HEK293T (cell line): ENCODE results near the gene VTI1A.

Source experiments
- CTCF ChIA-PET: fragments of 350-600 bp; formaldehyde crosslinking; extraction: SDS; loops from one replicate; lab custom pipeline; 2021; ENCODE audit warnings: antibody characterized with exemption, inconsistent platforms; lab: Yijun Ruan, JAX
- POLR2A ChIA-PET: fragments of 350-600 bp; formaldehyde crosslinking; extraction: SDS; loops from one replicate; lab custom pipeline; 2020; ENCODE audit warnings: antibody characterized with exemption, inconsistent platforms; lab: Yijun Ruan, JAX
- DNase-seq: peaks from one replicate; pipeline ENCODE4 v3.0.0; 2012; ENCODE audit warnings: mixed read lengths; ENCODE audit errors: extremely low spot score
- ARNT ChIP-seq: fragments of 450-650 bp; IDR thresholded peaks from 2 replicates; pipeline ENCODE4 v1.6.1; 2017; ENCODE audit warnings: mild to moderate bottlenecking
- BHLHE40 ChIP-seq: fragments of 450-650 bp; IDR thresholded peaks from 2 replicates; pipeline ENCODE4 v1.6.1; 2016; ENCODE audit warnings: mild to moderate bottlenecking, moderate library complexity, borderline replicate concordance
- CTBP1 ChIP-seq: fragments of 450-650 bp; IDR thresholded peaks from 2 replicates; pipeline ENCODE4 v1.6.1; 2016; ENCODE audit warnings: borderline replicate concordance
- ELF4 ChIP-seq: fragments of 450-650 bp; IDR thresholded peaks from 2 replicates; pipeline ENCODE4 v1.6.1; 2017; ENCODE audit warnings: antibody characterized with exemption
- FOXA1 ChIP-seq: fragments of 450-650 bp; IDR thresholded peaks from 2 replicates; pipeline ENCODE4 v1.6.1; 2016; ENCODE audit warnings: mild to moderate bottlenecking
- FOXK2 ChIP-seq: fragments of 450-650 bp; IDR thresholded peaks from 2 replicates; pipeline ENCODE4 v1.6.1; 2016; ENCODE audit warnings: mild to moderate bottlenecking
- FOXM1 ChIP-seq: fragments of 450-650 bp; IDR thresholded peaks from 2 replicates; pipeline ENCODE4 v1.6.1; 2017; ENCODE audit warnings: mild to moderate bottlenecking, borderline replicate concordance
- HDGF ChIP-seq: fragments of 450-650 bp; IDR thresholded peaks from 2 replicates; pipeline ENCODE4 v1.6.1; 2017; ENCODE audit warnings: antibody characterized with exemption, borderline replicate concordance
- L3MBTL2 ChIP-seq: fragments of 450-650 bp; conservative IDR thresholded peaks from 2 replicates; pipeline ENCODE4 v1.6.1; 2016; ENCODE audit warnings: mild to moderate bottlenecking
- LEF1 ChIP-seq: fragments of 450-650 bp; IDR thresholded peaks from 2 replicates; pipeline ENCODE4 v1.6.1; 2017; ENCODE audit warnings: mild to moderate bottlenecking, borderline replicate concordance
- NFRKB ChIP-seq: fragments of 450-650 bp; IDR thresholded peaks from 2 replicates; pipeline ENCODE4 v1.6.1; 2016; ENCODE audit warnings: mild to moderate bottlenecking, moderate library complexity
- PKNOX1 ChIP-seq: fragments of 450-650 bp; IDR thresholded peaks from 2 replicates; pipeline ENCODE4 v1.6.1; 2016
- SP1 ChIP-seq: fragments of 450-650 bp; IDR thresholded peaks from 2 replicates; pipeline ENCODE4 v1.6.1; 2017
- SUZ12 ChIP-seq: fragments of 450-650 bp; IDR thresholded peaks from 2 replicates; pipeline ENCODE4 v1.6.1; 2016; ENCODE audit warnings: mild to moderate bottlenecking
- TARDBP ChIP-seq: fragments of 450-650 bp; IDR thresholded peaks from 2 replicates; pipeline ENCODE4 v1.6.1; 2016
- ZNF384 ChIP-seq: fragments of 450-650 bp; IDR thresholded peaks from 2 replicates; pipeline ENCODE4 v1.6.1; 2016

Gene VTI1A

GRCh38 chr10:112775892-112776674, 329.1 kb downstream of the VTI1A start:
- ChIA-PET POLR2A (interaction anchor here (0.6 to 1.1 kb wide), 2 partner anchors 8 to 66 kb away, joined by 3 read pairs; no protein-coding TSS in a partner anchor), CTCF (no interaction called here)
- TF ChIP-seq BHLHE40 (no peak), ELF4 (no peak), NFRKB (no peak), TARDBP (no peak), HDGF (no peak), FOXM1 (no peak), ZNF384 (no peak), LEF1 (no peak), SP1 (no peak), SUZ12 (no peak)
- DNase-seq, result no peak

GRCh38 chr10:112778579-112778978, 331.6 kb downstream of the VTI1A start:
- ChIA-PET POLR2A (no interaction called here), CTCF (interaction anchor here (0.6 kb wide), 1 partner anchor 44 kb away, joined by 3 read pairs; no protein-coding TSS in a partner anchor)

GRCh38 chr10:112779025-112779770, 332.2 kb downstream of the VTI1A start:
- no peak for TF ChIP-seq LEF1
- TF ChIP-seq CTBP1, result no peak
- TF ChIP-seq BHLHE40, result no peak
- TF ChIP-seq L3MBTL2, result no peak
- TF ChIP-seq ZNF384, result no peak
- TF ChIP-seq FOXK2, result no peak
- TF ChIP-seq PKNOX1, result no peak
- no peak for TF ChIP-seq FOXA1
- TF ChIP-seq HDGF, result no peak
- no peak for TF ChIP-seq SUZ12
- TF ChIP-seq NFRKB, result no peak
- no peak for TF ChIP-seq SP1
- TF ChIP-seq FOXM1, result no peak
- CTCF ChIA-PET, result interaction anchor here (0.6 to 0.8 kb wide), 2 partner anchors 45 to 58 kb away, joined by 3 to 5 read pairs; no protein-coding TSS in a partner anchor
- no peak for DNase-seq
- POLR2A ChIA-PET, result no interaction called here

More at GRCh38 chr10:112778579-112778978, 331.6 kb downstream of the VTI1A start:
- TF ChIP-seq FOXA1 (no peak), FOXM1 (no peak), CTBP1 (no peak), NFRKB (no peak), BHLHE40 (no peak), ARNT (no peak)
- no peak for DNase-seq

- POLR2A ChIA-PET, result no interaction called here
- CTCF ChIA-PET, result no interaction called here
- no peak for DNase-seq
- TF ChIP-seq HDGF (no peak), SUZ12 (no peak), PKNOX1 (no peak), SP1 (no peak), BHLHE40 (no peak), FOXA1 (no peak), CTBP1 (no peak)
These were observed 335.3 kb downstream of the VTI1A start for GRCh38 chr10:112782200-112782907.

GRCh38 chr10:112783351-112784021, 336.5 kb downstream of the VTI1A start:
- POLR2A ChIA-PET, result interaction anchor here (1.0 kb wide), 1 partner anchor 8 kb away, joined by 3 read pairs; no protein-coding TSS in a partner anchor
- TF ChIP-seq ELF4 (no peak), PKNOX1 (peak; percentile 19; the same call in 1 of the 2 replicates), L3MBTL2 (0 out of 2 replicates have a peak, but pooled peaks have one; percentile 42)
- peak; percentile 47 for DNase-seq
- CTCF ChIA-PET, result no interaction called here
